ENCODE data around the gene ZNF597. TPM values are rescaled to one million over a fixed set of nuclear protein-coding genes. Genes with fewer than 3 reads are reported as not detected.
A peak's percentile ranks its signal among the peaks of the same experiment; 100 is the strongest.

Gene ZNF597
- total RNA-seq, 1 donor from 2014 or later, result 1.7 TPM

GRCh38 chr16:3401719-3402397, 41.4 kb downstream of the ZNF597 start:
- Histone ChIP-seq H3K4me1 (peaks cover 47% of the 10 kb centered on the region), H3K27me3 (ENCODE audit: low read depth) (no peaks in the 10 kb centered on the region), H3K36me3 (peaks cover 60% of the 10 kb centered on the region), H3K9me3 (replicated peaks) (peaks cover 46% of the 10 kb centered on the region), H3K4me3 (peak overlapping the region; percentile 92), H3K27ac (replicated peaks) (peak overlapping the region; percentile 94)
- no peak for TF ChIP-seq CTCF (IDR thresholded peaks at IDR 0.05; ENCODE audit: borderline replicate concordance)
- intact Hi-C loops (cut with micrococcal nuclease), result no loop called here
- DNase-seq, result no peak

- peak within 1 kb of the TSS; percentile 92 for H3K4me3 ChIP-seq
- TF ChIP-seq CTCF (IDR thresholded peaks at IDR 0.05; ENCODE audit: borderline replicate concordance), result no peak
- no peaks in the 10 kb centered on the region for H3K27me3 ChIP-seq (ENCODE audit: low read depth)
- H3K9me3 ChIP-seq (replicated peaks), result peaks cover 46% of the 10 kb centered on the region
- DNase-seq, result peak; percentile 98
- H3K27ac ChIP-seq (replicated peaks), result peak within 1 kb of the TSS; percentile 94
- intact Hi-C loops (cut with micrococcal nuclease), result no loop called here
- H3K36me3 ChIP-seq, result peaks cover 60% of the 10 kb centered on the region
- H3K4me1 ChIP-seq, result peaks cover 47% of the 10 kb centered on the region
Observed at GRCh38 chr16:3400779-3401688, 42.3 kb downstream of the ZNF597 start, which contains the start of the genes ZNF174 and ZSCAN32. Gene ZNF174, plus strand, starts transcription at chr16:3401215. Its CDS starts 790 bp downstream, at chr16:3402005. Gene ZSCAN32, minus strand, starts transcription at chr16:3401004. Its CDS starts 3,447 bp downstream, at chr16:3397557.

GRCh38 chr16:3400446-3400778, 42.9 kb downstream of the ZNF597 start:
- Histone ChIP-seq H3K27ac (replicated peaks) (peak overlapping the region; percentile 94), H3K36me3 (peaks cover 60% of the 10 kb centered on the region), H3K4me3 (peak overlapping the region; percentile 92), H3K27me3 (ENCODE audit: low read depth) (no peaks in the 10 kb centered on the region), H3K9me3 (replicated peaks) (peaks cover 46% of the 10 kb centered on the region), H3K4me1 (peaks cover 47% of the 10 kb centered on the region)
- TF ChIP-seq CTCF (IDR thresholded peaks at IDR 0.05; ENCODE audit: borderline replicate concordance), result no peak
- intact Hi-C loops (cut with micrococcal nuclease), result no loop called here
- DNase-seq, result no peak

DNA sequence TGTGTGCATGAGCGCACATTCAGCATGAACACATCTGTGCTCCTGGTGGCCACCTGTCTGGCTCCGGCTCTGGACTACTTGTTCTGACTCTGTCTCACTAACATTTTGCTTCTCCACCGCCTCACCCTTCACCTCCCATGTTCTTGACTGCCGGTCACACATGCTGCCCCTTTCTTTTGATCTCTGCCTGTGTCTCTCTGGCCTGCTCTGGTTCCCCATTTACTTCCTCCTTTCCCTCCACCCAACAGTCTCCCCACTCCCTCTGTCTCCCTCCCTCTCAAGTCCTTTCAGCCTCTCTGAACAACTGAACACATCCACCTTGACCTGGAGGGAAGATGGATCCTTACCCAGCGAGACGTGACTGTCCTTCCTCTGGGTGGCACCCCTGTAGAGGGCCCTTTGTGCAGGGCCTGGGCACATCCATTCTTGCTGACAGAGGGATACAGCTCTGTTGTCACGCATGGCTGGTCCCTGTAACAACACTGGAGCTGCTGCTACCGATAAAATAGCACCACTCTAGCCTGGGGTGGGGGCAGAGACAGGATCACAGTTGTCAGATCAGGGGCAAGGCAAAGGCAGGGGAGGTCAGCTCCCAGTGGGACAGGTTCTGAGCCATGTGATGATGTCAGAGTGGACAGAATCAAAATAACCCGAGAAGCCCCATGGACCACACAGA, 53.5 kb downstream of the ZNF597 start:
- Histone ChIP-seq H3K4me1 (no peaks in the 10 kb centered on the region), H3K9me3 (replicated peaks) (peaks cover 85% of the 10 kb centered on the region), H3K36me3 (peaks cover 92% of the 10 kb centered on the region), H3K4me3 (no peak overlapping the region), H3K27ac (replicated peaks) (no peak overlapping the region), H3K27me3 (ENCODE audit: low read depth) (no peaks in the 10 kb centered on the region)
- no peak for DNase-seq
- no peak for TF ChIP-seq CTCF (IDR thresholded peaks at IDR 0.05; ENCODE audit: borderline replicate concordance)
- intact Hi-C loops (cut with micrococcal nuclease), result no loop called here

- DNase-seq, result no peak
- H3K4me1 ChIP-seq, result no peaks in the 10 kb centered on the region
- H3K27me3 ChIP-seq (ENCODE audit: low read depth), result no peaks in the 10 kb centered on the region
- H3K27ac ChIP-seq (replicated peaks), result no peak overlapping the region
- H3K36me3 ChIP-seq, result peaks cover 92% of the 10 kb centered on the region
- TF ChIP-seq CTCF (IDR thresholded peaks at IDR 0.05; ENCODE audit: borderline replicate concordance), result no peak
- H3K9me3 ChIP-seq (replicated peaks), result peaks cover 71% of the 10 kb centered on the region
- no peak overlapping the region for H3K4me3 ChIP-seq
- intact Hi-C loops (cut with micrococcal nuclease), result no loop called here
Observed at GRCh38 chr16:3388325-3388724, 55.0 kb downstream of the ZNF597 start.

Data from left ventricle myocardium inferior (tissue), 1 donor.